ENCODE results near the gene TMED8. TPM values are rescaled to one million over a fixed set of nuclear protein-coding genes. Genes with fewer than 3 reads are reported as not detected.
"Not testable (repeated sequence)": the region's sequence is repeated elsewhere in the genome, so short reads cannot be mapped to it uniquely, and the experiment has no call there.

TMED8 gene
- total RNA-seq, 1 donor, result 13.0 TPM

GRCh38 chr14:77421201-77421600 lies 44.3 kb upstream of the TMED8 start:
- no peak overlapping the region for H3K4me3 ChIP-seq (ENCODE audit: insufficient read depth, low read length)
- no peaks in the 10 kb centered on the region for H3K79me2 ChIP-seq (ENCODE audit: insufficient read depth, low read length)
- H3K4me2 ChIP-seq (ENCODE audit: insufficient read depth, low read length), result no peak overlapping the region
- peak; percentile 58 for DNase-seq (ENCODE audit: insufficient read length, low spot score, missing footprints)
- no peak overlapping the region for H2AFZ ChIP-seq (ENCODE audit: low read length)
- TF ChIP-seq, protein P1, sequence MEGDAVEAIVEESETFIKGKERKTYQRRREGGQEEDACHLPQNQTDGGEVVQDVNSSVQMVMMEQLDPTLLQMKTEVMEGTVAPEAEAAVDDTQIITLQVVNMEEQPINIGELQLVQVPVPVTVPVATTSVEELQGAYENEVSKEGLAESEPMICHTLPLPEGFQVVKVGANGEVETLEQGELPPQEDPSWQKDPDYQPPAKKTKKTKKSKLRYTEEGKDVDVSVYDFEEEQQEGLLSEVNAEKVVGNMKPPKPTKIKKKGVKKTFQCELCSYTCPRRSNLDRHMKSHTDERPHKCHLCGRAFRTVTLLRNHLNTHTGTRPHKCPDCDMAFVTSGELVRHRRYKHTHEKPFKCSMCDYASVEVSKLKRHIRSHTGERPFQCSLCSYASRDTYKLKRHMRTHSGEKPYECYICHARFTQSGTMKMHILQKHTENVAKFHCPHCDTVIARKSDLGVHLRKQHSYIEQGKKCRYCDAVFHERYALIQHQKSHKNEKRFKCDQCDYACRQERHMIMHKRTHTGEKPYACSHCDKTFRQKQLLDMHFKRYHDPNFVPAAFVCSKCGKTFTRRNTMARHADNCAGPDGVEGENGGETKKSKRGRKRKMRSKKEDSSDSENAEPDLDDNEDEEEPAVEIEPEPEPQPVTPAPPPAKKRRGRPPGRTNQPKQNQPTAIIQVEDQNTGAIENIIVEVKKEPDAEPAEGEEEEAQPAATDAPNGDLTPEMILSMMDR (IDR thresholded peaks at IDR 0.05; ENCODE audit: extremely low read depth, low read depth, low read length), result no peak
- peaks cover 32% of the 10 kb centered on the region for H3K36me3 ChIP-seq (ENCODE audit: insufficient read depth, low read length)
- H3K27me3 ChIP-seq (ENCODE audit: insufficient read depth, low read length), result no peaks in the 10 kb centered on the region
- H4K20me1 ChIP-seq (ENCODE audit: insufficient read depth, low read length), result no peaks in the 10 kb centered on the region
- no peak overlapping the region for H3K27ac ChIP-seq (ENCODE audit: low read depth, low read length)
- H3K9me3 ChIP-seq (ENCODE audit: low read depth, low read length), result no peaks in the 10 kb centered on the region
- no peaks in the 10 kb centered on the region for H3K4me1 ChIP-seq (ENCODE audit: insufficient read depth, low read length)

DNA sequence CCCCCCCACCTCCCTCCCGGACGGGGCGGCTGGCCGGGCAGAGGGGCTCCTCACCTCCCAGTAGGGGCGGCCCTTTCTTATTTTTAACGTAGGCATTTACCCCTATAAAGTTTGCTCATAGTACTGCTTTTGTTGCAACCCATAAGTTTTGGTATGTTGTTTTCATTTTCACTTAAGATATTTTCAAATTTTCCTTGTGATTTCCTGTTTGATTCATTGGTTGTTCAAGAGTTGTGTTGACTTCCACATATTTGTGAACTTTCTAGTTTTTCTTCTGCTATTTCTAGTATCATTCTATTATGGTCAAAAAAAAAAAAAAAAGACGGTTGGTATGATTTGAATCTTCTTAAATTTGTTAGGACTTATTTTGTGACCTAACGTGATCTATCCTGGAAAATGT lies 39.9 kb upstream of the TMED8 start:
- H2AFZ ChIP-seq (ENCODE audit: low read length), result no peak overlapping the region
- H3K4me2 ChIP-seq (ENCODE audit: insufficient read depth, low read length), result no peak overlapping the region
- H3K9me3 ChIP-seq (ENCODE audit: low read depth, low read length), result no peaks in the 10 kb centered on the region
- H4K20me1 ChIP-seq (ENCODE audit: insufficient read depth, low read length), result no peaks in the 10 kb centered on the region
- H3K4me1 ChIP-seq (ENCODE audit: insufficient read depth, low read length), result no peaks in the 10 kb centered on the region
- H3K27me3 ChIP-seq (ENCODE audit: insufficient read depth, low read length), result no peaks in the 10 kb centered on the region
- H3K79me2 ChIP-seq (ENCODE audit: insufficient read depth, low read length), result no peaks in the 10 kb centered on the region
- H3K27ac ChIP-seq (ENCODE audit: low read depth, low read length), result no peak overlapping the region
- TF ChIP-seq, protein P1 (IDR thresholded peaks at IDR 0.05; ENCODE audit: extremely low read depth, low read depth, low read length), result no peak
- H3K4me3 ChIP-seq (ENCODE audit: insufficient read depth, low read length), result no peak overlapping the region
- no peak for DNase-seq (ENCODE audit: insufficient read length, low spot score, missing footprints)
- no peaks in the 10 kb centered on the region for H3K36me3 ChIP-seq (ENCODE audit: insufficient read depth, low read length)

GRCh38 chr14:77416098-77416497 lies 39.2 kb upstream of the TMED8 start:
- H3K9me3 ChIP-seq (ENCODE audit: low read depth, low read length); DNase-seq (ENCODE audit: insufficient read length, low spot score, missing footprints); H3K79me2 ChIP-seq (ENCODE audit: insufficient read depth, low read length); H3K27me3 ChIP-seq (ENCODE audit: insufficient read depth, low read length); H3K27ac ChIP-seq (ENCODE audit: low read depth, low read length); H2AFZ ChIP-seq (ENCODE audit: low read length); H3K4me1 ChIP-seq (ENCODE audit: insufficient read depth, low read length); H3K4me3 ChIP-seq (ENCODE audit: insufficient read depth, low read length); H3K4me2 ChIP-seq (ENCODE audit: insufficient read depth, low read length); H4K20me1 ChIP-seq (ENCODE audit: insufficient read depth, low read length); H3K36me3 ChIP-seq (ENCODE audit: insufficient read depth, low read length): not testable (repeated sequence)

- not testable (repeated sequence) for H4K20me1 ChIP-seq (ENCODE audit: insufficient read depth, low read length); H3K27ac ChIP-seq (ENCODE audit: low read depth, low read length); H2AFZ ChIP-seq (ENCODE audit: low read length); H3K9me3 ChIP-seq (ENCODE audit: low read depth, low read length); DNase-seq (ENCODE audit: insufficient read length, low spot score, missing footprints); H3K4me1 ChIP-seq (ENCODE audit: insufficient read depth, low read length); H3K79me2 ChIP-seq (ENCODE audit: insufficient read depth, low read length); H3K36me3 ChIP-seq (ENCODE audit: insufficient read depth, low read length); H3K4me2 ChIP-seq (ENCODE audit: insufficient read depth, low read length); H3K4me3 ChIP-seq (ENCODE audit: insufficient read depth, low read length); H3K27me3 ChIP-seq (ENCODE audit: insufficient read depth, low read length)
Observed at GRCh38 chr14:77415403-77416030, 38.6 kb upstream of the TMED8 start.

- Histone ChIP-seq H3K4me1 (ENCODE audit: insufficient read depth, low read length) (no peaks in the 10 kb centered on the region), H3K79me2 (ENCODE audit: insufficient read depth, low read length) (no peaks in the 10 kb centered on the region), H2AFZ (ENCODE audit: low read length) (no peak overlapping the region), H3K27ac (ENCODE audit: low read depth, low read length) (no peak overlapping the region), H3K4me3 (ENCODE audit: insufficient read depth, low read length) (no peak overlapping the region), H4K20me1 (ENCODE audit: insufficient read depth, low read length) (no peaks in the 10 kb centered on the region), H3K4me2 (ENCODE audit: insufficient read depth, low read length) (no peak overlapping the region), H3K36me3 (ENCODE audit: insufficient read depth, low read length) (no peaks in the 10 kb centered on the region), H3K9me3 (ENCODE audit: low read depth, low read length) (no peaks in the 10 kb centered on the region), H3K27me3 (ENCODE audit: insufficient read depth, low read length) (no peaks in the 10 kb centered on the region)
- TF ChIP-seq, protein P1 (IDR thresholded peaks at IDR 0.05; ENCODE audit: extremely low read depth, low read depth, low read length), result peak; percentile 19
- no peak for DNase-seq (ENCODE audit: insufficient read length, low spot score, missing footprints)
Observed at GRCh38 chr14:77409131-77409533, 32.2 kb upstream of the TMED8 start.
